Neural crest cell (in vitro differentiated cells): ENCODE data around the gene PCID2. TPM values are rescaled to one million over a fixed set of nuclear protein-coding genes. Genes with fewer than 3 reads are reported as not detected.

Experiments used
- DNase-seq: peaks from one replicate; pipeline ENCODE4 v3.0.0; 2021; ENCODE audit warnings: low read depth, mixed read lengths, low spot score
- H3K27ac Mint-ChIP-seq: one replicate; pipeline ENCODE4 v1.8.0; 2021; ENCODE audit warnings: mild to moderate bottlenecking, mixed read lengths; ENCODE audit not compliant: unreplicated experiment
- H3K27me3 Mint-ChIP-seq: 2 replicates; pipeline ENCODE4 v1.8.0; 2021; ENCODE audit warnings: low read depth, mild to moderate bottlenecking, mixed read lengths
- H3K36me3 Mint-ChIP-seq: 2 replicates; pipeline ENCODE4 v1.8.0; 2021; ENCODE audit warnings: low read depth, mild to moderate bottlenecking, mixed read lengths
- H3K4me1 Mint-ChIP-seq: 2 replicates; pipeline ENCODE4 v1.8.0; 2021; ENCODE audit warnings: mixed read lengths
- H3K4me3 Mint-ChIP-seq: one replicate; pipeline ENCODE4 v1.8.0; 2021; ENCODE audit warnings: mild to moderate bottlenecking, mixed read lengths
- H3K9me3 Mint-ChIP-seq: 2 replicates; pipeline ENCODE4 v1.8.0; 2021; ENCODE audit warnings: mixed read lengths
- CTCF ChIP-seq: fragments of 200-600 bp; sonication (generic); conservative IDR thresholded peaks from 2 replicates; pipeline ENCODE4 v1.5.0; 2021; ENCODE audit warnings: antibody characterized with exemption, mild to moderate bottlenecking
- total RNA-seq: library from RNA; stranded (reverse); gene quantifications from 2 replicates; pipeline ENCODE4 v1.2.1, GENCODE V29; 2021

Gene PCID2
- total RNA-seq, 1 donor from 2014 or later, result 60.4 TPM

DNA sequence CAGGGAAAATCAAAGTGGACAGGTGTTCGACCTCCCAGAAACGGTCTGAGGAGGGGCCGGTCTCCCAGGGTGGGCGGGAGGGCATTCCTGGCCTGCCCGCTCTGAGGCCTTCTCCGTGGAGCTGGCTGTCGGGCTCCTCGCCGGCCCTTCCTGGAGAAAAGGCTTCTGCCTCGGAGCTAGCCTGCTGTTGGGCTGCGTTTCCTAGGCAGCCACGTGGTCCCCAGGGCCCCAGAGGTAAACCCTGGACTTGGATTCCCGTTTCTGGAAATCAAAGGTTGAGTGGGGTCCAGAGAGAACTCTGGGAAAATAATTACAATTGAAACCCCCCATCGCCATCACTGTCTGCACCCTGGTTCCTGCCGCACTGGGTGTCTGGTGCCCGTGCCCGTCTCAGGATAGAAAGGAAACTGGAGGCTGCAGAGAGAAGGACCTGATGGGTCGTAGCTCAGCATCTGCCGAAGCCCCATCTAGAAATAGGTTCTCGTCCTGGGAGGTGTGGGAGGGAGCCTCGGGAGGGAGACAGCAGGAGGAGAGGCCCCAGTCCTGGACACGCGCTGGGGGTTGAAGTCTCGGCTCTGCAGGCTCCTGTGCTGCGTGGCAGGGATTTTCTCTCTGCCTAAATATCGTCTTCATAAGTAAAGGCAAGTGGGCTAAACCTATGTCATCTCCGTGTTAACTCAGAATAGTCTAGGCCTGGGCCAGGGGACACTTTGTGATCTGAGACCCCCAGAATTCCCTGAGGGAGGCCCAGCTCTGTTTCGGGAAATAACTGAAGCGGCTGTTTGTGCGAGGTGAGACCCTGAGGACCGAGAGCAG is 57.7 kb downstream of the PCID2 start:
- Mint-ChIP-seq H3K27ac (no peak overlapping the region), H3K4me1 (peaks cover 23% of the 10 kb centered on the region), H3K9me3 (peaks cover 5% of the 10 kb centered on the region), H3K36me3 (no peaks in the 10 kb centered on the region), H3K4me3 (peak overlapping the region; percentile 47), H3K27me3 (peaks cover 31% of the 10 kb centered on the region)
- TF ChIP-seq CTCF, result no peak
- DNase-seq, result no peak

DNA sequence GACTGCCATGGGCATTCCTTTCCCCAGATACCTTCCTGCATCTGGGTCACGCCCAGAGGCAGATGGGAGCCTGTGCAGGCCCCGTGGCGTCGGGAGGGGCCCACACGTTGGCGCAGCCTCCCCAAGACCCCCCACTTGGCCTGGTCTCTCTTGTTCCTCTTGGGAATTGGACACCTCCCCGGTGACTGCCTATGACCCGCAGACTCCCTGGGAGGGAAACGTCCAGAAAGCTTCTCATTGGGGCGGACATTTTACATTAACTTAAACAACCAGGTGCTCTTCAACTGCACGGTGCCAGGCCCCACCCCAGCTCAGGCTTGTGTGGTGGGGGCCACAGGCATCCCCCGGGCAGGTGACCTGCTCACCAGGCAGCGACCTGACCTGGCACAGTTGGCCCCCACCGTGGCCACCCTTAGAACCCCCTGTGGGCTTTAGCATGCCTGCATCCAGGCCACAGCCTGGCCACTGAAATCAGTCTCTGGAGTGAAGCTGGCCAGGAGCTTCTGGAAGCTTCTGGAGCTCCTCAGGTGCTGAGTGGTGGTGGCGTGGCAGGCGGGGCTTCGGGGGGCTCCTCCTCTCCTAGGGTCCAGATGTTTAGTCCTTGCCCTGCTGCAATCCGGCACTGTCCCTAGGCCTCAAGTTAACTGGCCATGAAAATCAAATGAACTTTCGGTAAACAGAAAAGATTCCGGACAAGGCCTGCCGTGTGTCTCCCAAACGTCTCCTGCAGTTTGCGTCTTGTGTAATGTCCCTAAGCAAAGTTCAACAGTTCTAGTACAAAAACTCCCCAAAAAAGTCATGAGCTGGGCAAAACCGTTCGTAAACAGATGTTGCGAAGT is 58.5 kb downstream of the PCID2 start:
- peaks cover 18% of the 10 kb centered on the region for H3K4me1 Mint-ChIP-seq
- no peak for TF ChIP-seq CTCF
- no peak overlapping the region for H3K27ac Mint-ChIP-seq
- no peaks in the 10 kb centered on the region for H3K9me3 Mint-ChIP-seq
- no peak for DNase-seq
- H3K27me3 Mint-ChIP-seq, result peaks cover 29% of the 10 kb centered on the region
- no peaks in the 10 kb centered on the region for H3K36me3 Mint-ChIP-seq
- H3K4me3 Mint-ChIP-seq, result peak overlapping the region; percentile 27

GRCh38 chr13:113148940-113149503 is 59.4 kb downstream of the PCID2 start:
- Mint-ChIP-seq H3K4me3 (no peak overlapping the region), H3K36me3 (no peaks in the 10 kb centered on the region), H3K27me3 (peaks cover 25% of the 10 kb centered on the region), H3K9me3 (no peaks in the 10 kb centered on the region), H3K27ac (no peak overlapping the region), H3K4me1 (peaks cover 13% of the 10 kb centered on the region)
- TF ChIP-seq CTCF, result no peak
- DNase-seq, result no peak

DNA sequence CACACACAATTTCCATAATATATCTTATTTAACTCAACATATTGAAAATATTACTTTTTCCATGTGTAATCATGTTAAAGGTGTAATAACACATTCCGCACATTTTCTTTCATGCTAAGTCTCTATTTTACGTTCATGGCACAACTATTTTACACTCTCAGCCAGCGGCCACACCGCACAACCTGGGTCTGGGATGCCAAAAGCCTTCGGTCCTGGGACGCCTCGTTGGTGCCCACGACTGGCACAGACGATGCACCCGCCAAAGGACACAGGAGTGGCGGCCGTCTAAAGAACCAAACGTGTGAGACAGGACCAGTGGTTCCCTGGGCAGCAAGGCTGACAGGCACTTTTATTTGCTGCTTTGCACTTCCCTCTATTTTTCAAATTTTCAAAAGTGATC is 60.1 kb downstream of the PCID2 start:
- Mint-ChIP-seq H3K27me3 (peaks cover 21% of the 10 kb centered on the region), H3K9me3 (no peaks in the 10 kb centered on the region), H3K4me1 (peaks cover 9% of the 10 kb centered on the region), H3K4me3 (no peak overlapping the region), H3K27ac (peak overlapping the region; percentile 71), H3K36me3 (no peaks in the 10 kb centered on the region)
- no peak for DNase-seq
- TF ChIP-seq CTCF, result no peak

DNA sequence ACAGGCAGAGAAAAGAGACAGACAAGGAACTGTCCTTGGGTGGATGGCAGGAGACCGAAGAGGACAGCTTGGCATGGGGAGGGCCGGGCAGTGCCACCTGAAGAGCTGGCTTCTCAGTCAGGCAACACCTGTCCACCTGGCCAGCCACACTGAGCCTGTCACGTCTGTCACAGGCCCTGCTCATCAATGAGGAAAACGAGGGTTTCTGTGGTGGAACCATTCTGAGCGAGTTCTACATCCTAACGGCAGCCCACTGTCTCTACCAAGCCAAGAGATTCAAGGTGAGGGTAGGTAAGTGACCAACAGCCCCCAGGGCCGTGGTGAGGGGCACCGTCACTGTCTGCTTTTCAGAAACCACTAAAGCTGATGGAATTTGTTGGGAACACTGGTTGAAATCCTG is 61.3 kb downstream of the PCID2 start:
- no peak for DNase-seq
- Mint-ChIP-seq H3K36me3 (no peaks in the 10 kb centered on the region), H3K27ac (no peak overlapping the region), H3K4me1 (peaks cover 1% of the 10 kb centered on the region), H3K9me3 (no peaks in the 10 kb centered on the region), H3K4me3 (no peak overlapping the region), H3K27me3 (peaks cover 12% of the 10 kb centered on the region)
- no peak for TF ChIP-seq CTCF
